Measurements from ENCODE around the gene PPP1R3E. TPM values are rescaled to one million over a fixed set of nuclear protein-coding genes. Genes with fewer than 3 reads are reported as not detected.
"Not testable (repeated sequence)": the region's sequence is repeated elsewhere in the genome, so short reads cannot be mapped to it uniquely, and the experiment has no call there.

Gene PPP1R3E
- total RNA-seq, 2 experiments from 2014 or later, result 30.9 to 44.6 TPM

GRCh38 chr14:23339506-23340268, 37.0 kb upstream of the PPP1R3E start:
- no peak overlapping the region for H3K4me3 Mint-ChIP-seq
- intact Hi-C loops (cut with DNase I, micrococcal nuclease), result no loop called here
- no peak for DNase-seq
- H3K9me3 Mint-ChIP-seq (ENCODE audit: low read depth), result no peaks in the 10 kb centered on the region
- ATAC-seq, result no peak
- H3K27ac Mint-ChIP-seq, result no peak overlapping the region
- ChIA-PET POLR2A (interaction anchor here (0.6 kb wide), 1 partner anchor 15 kb away, joined by 7 read pairs; no protein-coding TSS in a partner anchor), CTCF (interaction anchor here (0.6 to 1.6 kb wide), 4 partner anchors 13 to 220 kb away, joined by 3 to 4 read pairs (median 4); no protein-coding TSS in a partner anchor)
- H3K36me3 Mint-ChIP-seq (ENCODE audit: low read depth), result no peaks in the 10 kb centered on the region
- peaks cover 9% of the 10 kb centered on the region for H3K27me3 Mint-ChIP-seq
- H3K4me1 Mint-ChIP-seq, result no peaks in the 10 kb centered on the region

- ChIA-PET CTCF (interaction anchor here (0.6 to 1.2 kb wide), 6 partner anchors 9 to 481 kb away, joined by 3 to 4 read pairs (median 3); no protein-coding TSS in a partner anchor), POLR2A (no interaction called here)
- no peaks in the 10 kb centered on the region for H3K9me3 Mint-ChIP-seq (ENCODE audit: low read depth)
- H3K27me3 Mint-ChIP-seq, result peaks cover 11% of the 10 kb centered on the region
- H3K36me3 Mint-ChIP-seq (ENCODE audit: low read depth), result no peaks in the 10 kb centered on the region
- intact Hi-C loops (cut with DNase I, micrococcal nuclease), result no loop called here
- DNase-seq (no peak), ATAC-seq (no peak)
- H3K27ac Mint-ChIP-seq, result no peak overlapping the region
- no peaks in the 10 kb centered on the region for H3K4me1 Mint-ChIP-seq
- no peak overlapping the region for H3K4me3 Mint-ChIP-seq
These were observed 33.0 kb upstream of the PPP1R3E start for GRCh38 chr14:23335623-23336022.

- intact Hi-C loops (cut with DNase I, micrococcal nuclease), result loop anchor here (1.0 to 2.0 kb wide), 3 partner anchors 52 to 234 kb away; no protein-coding TSS in a partner anchor
- H3K36me3 Mint-ChIP-seq (ENCODE audit: low read depth), result peaks cover 19% of the 10 kb centered on the region
- peak; percentile 92 for ATAC-seq
- DNase-seq, result peak; percentile 82
- no peak overlapping the region for H3K4me3 Mint-ChIP-seq
- H3K27me3 Mint-ChIP-seq, result no peaks in the 10 kb centered on the region
- H3K27ac Mint-ChIP-seq, result no peak overlapping the region
- ChIA-PET POLR2A (no interaction called here), CTCF (interaction anchor here (1.1 to 2.5 kb wide), 6 partner anchors 12 to 133 kb away, joined by 3 to 24 read pairs (median 4); partner anchors contain the start of gene SLC22A17)
- H3K4me1 Mint-ChIP-seq, result peaks cover 6% of the 10 kb centered on the region
- no peaks in the 10 kb centered on the region for H3K9me3 Mint-ChIP-seq (ENCODE audit: low read depth)
These were observed 25.5 kb upstream of the PPP1R3E start for GRCh38 chr14:23327947-23328744.

DNA sequence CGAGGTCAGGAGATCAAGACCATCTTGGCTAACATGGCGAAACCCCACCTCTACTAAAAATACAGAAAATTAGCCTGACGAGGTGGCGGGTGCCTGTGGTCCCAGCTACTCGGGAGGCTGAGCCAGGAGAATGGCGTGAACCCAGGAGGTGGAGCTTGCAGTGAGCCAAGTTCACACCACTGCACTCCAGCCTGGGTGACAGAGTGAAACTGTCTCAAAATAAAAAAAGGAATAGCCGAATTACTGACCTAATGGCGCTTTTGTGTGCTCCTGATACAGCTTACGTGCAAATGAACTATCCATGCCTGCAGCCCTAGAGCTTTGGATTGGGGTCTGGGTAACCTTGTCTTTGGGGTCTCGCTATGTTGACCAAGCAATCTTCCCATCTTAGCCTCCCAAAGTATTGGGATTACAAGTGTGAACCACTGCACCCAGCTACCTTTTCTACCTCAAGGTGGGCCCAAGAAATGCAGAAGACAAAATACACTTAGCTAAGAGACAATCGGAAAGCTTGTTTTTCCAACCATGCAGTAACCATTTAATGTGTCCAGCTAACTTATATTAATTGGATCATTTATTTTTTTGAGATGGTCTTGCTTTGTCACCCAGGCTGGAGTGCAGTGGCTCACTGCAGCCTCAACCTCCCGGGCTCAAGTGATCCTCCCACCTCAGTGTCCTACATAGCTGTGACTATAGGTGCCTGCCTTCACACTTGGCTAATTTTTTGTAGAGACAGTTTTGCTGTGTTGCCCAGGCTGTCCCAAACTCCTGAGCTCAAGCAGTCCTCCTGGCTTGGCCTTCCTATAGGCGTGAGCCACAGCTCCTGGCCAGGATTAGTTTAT, 24.1 kb upstream of the PPP1R3E start:
- ChIA-PET POLR2A (interaction anchor here (0.6 to 1.8 kb wide), 5 partner anchors 16 to 39 kb away, joined by 3 to 11 read pairs (median 3); partner anchors contain the start of genes PPP1R3E and SLC22A17), CTCF (interaction anchor here (0.8 to 11.6 kb wide), 21 partner anchors 9 to 304 kb away, joined by 3 to 173 read pairs (median 3); partner anchors contain the start of genes CMTM5 and PPP1R3E)
- Mint-ChIP-seq H3K27ac (peak overlapping the region; percentile 4), H3K4me3 (no peak overlapping the region), H3K9me3 (ENCODE audit: low read depth) (no peaks in the 10 kb centered on the region), H3K4me1 (peaks cover 15% of the 10 kb centered on the region), H3K27me3 (no peaks in the 10 kb centered on the region), H3K36me3 (ENCODE audit: low read depth) (peaks cover 33% of the 10 kb centered on the region)
- intact Hi-C loops (cut with DNase I, micrococcal nuclease), result no loop called here
- ATAC-seq, result no peak
- no peak for DNase-seq

DNA sequence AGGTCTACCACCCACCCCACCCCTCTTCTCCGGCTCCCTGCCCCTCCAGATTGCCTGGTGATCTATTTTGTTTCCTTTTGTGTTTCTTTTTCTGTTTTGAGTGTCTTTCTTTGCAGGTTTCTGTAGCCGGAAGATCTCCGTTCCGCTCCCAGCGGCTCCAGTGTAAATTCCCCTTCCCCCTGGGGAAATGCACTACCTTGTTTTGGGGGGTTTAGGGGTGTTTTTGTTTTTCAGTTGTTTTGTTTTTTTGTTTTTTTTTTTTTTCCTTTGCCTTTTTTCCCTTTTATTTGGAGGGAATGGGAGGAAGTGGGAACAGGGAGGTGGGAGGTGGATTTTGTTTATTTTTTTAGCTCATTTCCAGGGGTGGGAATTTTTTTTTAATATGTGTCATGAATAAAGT, 23.1 kb upstream of the PPP1R3E start:
- ATAC-seq; intact Hi-C loops (cut with DNase I, micrococcal nuclease); H3K27ac Mint-ChIP-seq; H3K27me3 Mint-ChIP-seq; DNase-seq; H3K4me3 Mint-ChIP-seq; H3K9me3 Mint-ChIP-seq (ENCODE audit: low read depth): not testable (repeated sequence)
- Mint-ChIP-seq H3K4me1 (peaks cover 15% of the 10 kb centered on the region), H3K36me3 (ENCODE audit: low read depth) (peaks cover 33% of the 10 kb centered on the region)
- CTCF ChIA-PET, result interaction anchor here (0.6 to 11.6 kb wide), 7 partner anchors 26 to 57 kb away, joined by 3 to 173 read pairs (median 4); partner anchors contain the start of gene PPP1R3E
- POLR2A ChIA-PET, result interaction anchor here (1.7 to 1.8 kb wide), 2 partner anchors 24 to 27 kb away, joined by 4 to 11 read pairs; partner anchors contain the start of genes PPP1R3E and SLC22A17

DNA sequence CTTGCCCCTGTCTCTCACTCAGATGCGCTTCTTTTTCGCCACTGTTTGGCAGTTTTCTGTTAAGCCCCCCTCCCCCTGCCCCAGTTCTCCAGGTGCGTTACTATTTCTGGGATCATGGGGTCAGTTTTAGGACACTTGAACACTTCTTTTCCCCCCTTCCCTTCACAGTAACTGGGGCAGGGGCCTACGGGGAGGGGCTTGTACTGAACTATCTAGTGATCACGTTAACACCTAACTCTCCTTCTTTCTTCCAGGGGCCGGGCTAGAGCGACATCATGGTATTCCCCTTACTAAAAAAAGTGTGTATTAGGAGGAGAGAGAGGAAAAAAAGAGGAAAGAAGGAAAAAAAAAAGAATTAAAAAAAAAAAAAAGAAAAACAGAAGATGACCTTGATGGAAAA, 22.3 kb upstream of the PPP1R3E start:
- ChIA-PET CTCF (interaction anchor here (2.6 to 11.6 kb wide), 2 partner anchors 25 to 55 kb away, joined by 14 to 173 read pairs; partner anchors contain the start of gene PPP1R3E), POLR2A (interaction anchor here (0.6 kb wide), 1 partner anchor 15 kb away, joined by 7 read pairs; no protein-coding TSS in a partner anchor)
- intact Hi-C loops (cut with DNase I, micrococcal nuclease), result loop anchor here in 1 of 2 experiments (5.0 kb wide), 2 partner anchors 232 to 1117 kb away; partner anchors contain the start of genes SDR39U1 and THTPA
- DNase-seq, result no peak
- no peak for ATAC-seq
- H3K4me3 Mint-ChIP-seq, result no peak overlapping the region
- H3K36me3 Mint-ChIP-seq (ENCODE audit: low read depth), result peaks cover 33% of the 10 kb centered on the region
- H3K27me3 Mint-ChIP-seq, result no peaks in the 10 kb centered on the region
- no peaks in the 10 kb centered on the region for H3K9me3 Mint-ChIP-seq (ENCODE audit: low read depth)
- H3K4me1 Mint-ChIP-seq, result peaks cover 20% of the 10 kb centered on the region
- no peak overlapping the region for H3K27ac Mint-ChIP-seq

- ChIA-PET POLR2A (no interaction called here), CTCF (interaction anchor here (0.6 to 11.6 kb wide), 4 partner anchors 24 to 236 kb away, joined by 3 to 173 read pairs (median 14); partner anchors contain the start of gene PPP1R3E)
- H3K4me3 Mint-ChIP-seq, result no peak overlapping the region
- H3K27ac Mint-ChIP-seq, result no peak overlapping the region
- H3K36me3 Mint-ChIP-seq (ENCODE audit: low read depth), result peaks cover 34% of the 10 kb centered on the region
- DNase-seq, result no peak
- intact Hi-C loops (cut with DNase I, micrococcal nuclease), result loop anchor here in 1 of 2 experiments (5.0 kb wide), 2 partner anchors 233 to 1118 kb away; partner anchors contain the start of genes SDR39U1 and THTPA
- H3K9me3 Mint-ChIP-seq (ENCODE audit: low read depth), result no peaks in the 10 kb centered on the region
- ATAC-seq, result no peak
- peaks cover 25% of the 10 kb centered on the region for H3K4me1 Mint-ChIP-seq
- H3K27me3 Mint-ChIP-seq, result no peaks in the 10 kb centered on the region
These were observed 21.8 kb upstream of the PPP1R3E start for GRCh38 chr14:23324455-23324846.

- Mint-ChIP-seq H3K4me1 (peaks cover 25% of the 10 kb centered on the region), H3K9me3 (ENCODE audit: low read depth) (no peaks in the 10 kb centered on the region), H3K36me3 (ENCODE audit: low read depth) (peaks cover 34% of the 10 kb centered on the region), H3K27ac (peak overlapping the region; percentile 9), H3K4me3 (no peak overlapping the region), H3K27me3 (no peaks in the 10 kb centered on the region)
- ChIA-PET POLR2A (interaction anchor here (4.7 kb wide), 1 partner anchor 21 kb away, joined by 93 read pairs; the partner anchor contains the start of gene PPP1R3E), CTCF (interaction anchor here (0.6 to 11.6 kb wide), 5 partner anchors 14 to 237 kb away, joined by 3 to 173 read pairs (median 14); partner anchors contain the start of gene PPP1R3E)
- DNase-seq (no peak), ATAC-seq (no peak)
- intact Hi-C loops (cut with DNase I, micrococcal nuclease), result loop anchor here (2.0 to 5.0 kb wide), 3 partner anchors 59 to 1118 kb away; partner anchors contain the start of genes SDR39U1 (in 1 of the 2) and THTPA (in 1 of the 2)
These were observed 21.3 kb upstream of the PPP1R3E start for GRCh38 chr14:23323838-23324454.

GRCh38 chr14:23322568-23323517, 20.2 kb upstream of the PPP1R3E start:
- H3K27me3 Mint-ChIP-seq, result no peaks in the 10 kb centered on the region
- ChIA-PET POLR2A (interaction anchor here (0.6 to 4.7 kb wide), 7 partner anchors 20 to 588 kb away, joined by 3 to 93 read pairs (median 6); partner anchors contain the start of genes ACIN1, C14orf119, HOMEZ and PPP1R3E), CTCF (interaction anchor here (0.8 to 11.6 kb wide), 15 partner anchors 9 to 254 kb away, joined by 3 to 173 read pairs (median 5); partner anchors contain the start of genes HOMEZ and PPP1R3E)
- H3K4me3 Mint-ChIP-seq, result peak overlapping the region; percentile 93
- H3K36me3 Mint-ChIP-seq (ENCODE audit: low read depth), result peaks cover 34% of the 10 kb centered on the region
- no peaks in the 10 kb centered on the region for H3K9me3 Mint-ChIP-seq (ENCODE audit: low read depth)
- no peak for DNase-seq
- peaks cover 25% of the 10 kb centered on the region for H3K4me1 Mint-ChIP-seq
- H3K27ac Mint-ChIP-seq, result peak overlapping the region; percentile 94
- intact Hi-C loops (cut with DNase I, micrococcal nuclease), result loop anchor here (1.0 to 5.0 kb wide), 4 partner anchors 37 to 1119 kb away; partner anchors contain the start of genes HOMEZ (in 1 of the 2), SDR39U1 (in 1 of the 2) and THTPA (in 1 of the 2)
- no peak for ATAC-seq
